HG03460 (cell line): ENCODE results near the gene FUT6.

Experiments used
- ATAC-seq: cut with Tn5 transposase; IDR thresholded peaks from one replicate; pipeline ENCODE4 v1.9.1; 2021; ENCODE audit not compliant: unreplicated experiment

Gene FUT6

DNA sequence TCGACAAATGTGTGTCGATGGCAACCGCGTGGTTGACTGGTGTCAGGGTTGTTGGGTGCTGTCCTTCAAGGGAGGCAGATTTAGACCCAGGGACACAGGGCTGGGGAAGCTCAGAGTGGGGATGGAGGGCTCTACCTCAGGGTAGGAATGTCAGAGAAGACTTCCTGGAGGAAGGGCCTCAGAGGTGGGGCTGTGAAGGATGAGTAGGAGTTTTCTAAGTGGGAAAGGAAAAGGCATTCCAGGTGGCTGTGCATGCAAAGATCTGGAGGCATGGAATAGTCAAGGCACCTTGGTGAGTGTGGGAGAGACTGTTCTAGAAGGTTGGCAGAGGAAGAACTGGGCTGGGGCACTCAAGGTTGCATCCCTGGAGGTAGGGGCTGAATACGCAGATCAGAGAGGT, 32.6 kb downstream of the FUT6 start:
- ATAC-seq, result no peak

DNA sequence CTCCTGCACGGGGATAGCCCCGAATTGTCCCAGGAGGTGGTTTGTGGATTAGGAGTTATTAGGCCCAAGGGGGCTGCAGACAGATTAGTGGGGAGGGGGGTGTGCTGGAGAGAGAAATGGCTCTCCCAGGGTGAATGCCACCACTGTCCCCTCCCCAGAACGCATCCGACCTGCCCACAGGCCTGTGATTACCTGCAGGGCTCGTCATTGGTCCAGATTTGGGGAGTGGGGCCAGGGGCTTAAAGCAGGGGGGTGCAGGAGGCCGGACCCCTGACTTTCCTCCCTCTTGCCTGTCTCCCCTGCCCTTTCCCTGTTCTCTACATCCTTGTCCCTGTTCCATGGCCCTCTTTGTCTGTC, 33.4 kb downstream of the FUT6 start:
- ATAC-seq, result no peak

DNA sequence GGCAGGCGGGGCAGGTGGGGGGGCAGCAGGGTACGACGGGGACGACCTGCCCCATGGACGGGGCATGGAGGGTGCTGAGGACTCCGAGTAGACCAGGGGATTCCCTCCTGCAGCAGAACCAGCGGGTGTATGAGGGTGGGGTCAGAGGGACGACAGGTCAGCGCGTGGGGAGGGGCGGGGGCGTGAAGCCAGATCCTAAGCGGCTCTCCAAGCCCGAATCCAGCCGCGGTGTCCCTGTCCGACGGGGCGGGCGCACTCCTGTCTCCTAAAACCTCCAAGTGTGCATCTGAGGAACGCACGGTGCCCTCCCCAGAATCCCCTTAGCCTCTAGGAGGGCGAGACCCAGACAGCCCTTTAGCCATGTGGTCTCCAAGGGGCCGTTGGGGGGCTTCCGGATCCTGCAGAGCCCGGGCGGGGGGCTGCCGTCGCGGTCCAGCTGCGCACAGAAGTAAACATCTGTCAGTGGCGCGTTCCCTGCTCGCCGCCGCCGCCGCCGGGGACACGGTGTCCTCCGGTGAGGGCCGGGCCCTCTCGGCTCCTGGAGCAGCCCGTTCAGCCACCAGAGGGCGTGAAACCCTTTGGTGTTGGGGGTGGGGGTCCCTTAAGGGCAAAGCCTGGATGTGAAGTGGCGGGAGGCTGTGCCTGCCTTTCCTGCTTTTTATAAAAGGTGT, 33.9 kb downstream of the FUT6 start:
- no peak for ATAC-seq

DNA sequence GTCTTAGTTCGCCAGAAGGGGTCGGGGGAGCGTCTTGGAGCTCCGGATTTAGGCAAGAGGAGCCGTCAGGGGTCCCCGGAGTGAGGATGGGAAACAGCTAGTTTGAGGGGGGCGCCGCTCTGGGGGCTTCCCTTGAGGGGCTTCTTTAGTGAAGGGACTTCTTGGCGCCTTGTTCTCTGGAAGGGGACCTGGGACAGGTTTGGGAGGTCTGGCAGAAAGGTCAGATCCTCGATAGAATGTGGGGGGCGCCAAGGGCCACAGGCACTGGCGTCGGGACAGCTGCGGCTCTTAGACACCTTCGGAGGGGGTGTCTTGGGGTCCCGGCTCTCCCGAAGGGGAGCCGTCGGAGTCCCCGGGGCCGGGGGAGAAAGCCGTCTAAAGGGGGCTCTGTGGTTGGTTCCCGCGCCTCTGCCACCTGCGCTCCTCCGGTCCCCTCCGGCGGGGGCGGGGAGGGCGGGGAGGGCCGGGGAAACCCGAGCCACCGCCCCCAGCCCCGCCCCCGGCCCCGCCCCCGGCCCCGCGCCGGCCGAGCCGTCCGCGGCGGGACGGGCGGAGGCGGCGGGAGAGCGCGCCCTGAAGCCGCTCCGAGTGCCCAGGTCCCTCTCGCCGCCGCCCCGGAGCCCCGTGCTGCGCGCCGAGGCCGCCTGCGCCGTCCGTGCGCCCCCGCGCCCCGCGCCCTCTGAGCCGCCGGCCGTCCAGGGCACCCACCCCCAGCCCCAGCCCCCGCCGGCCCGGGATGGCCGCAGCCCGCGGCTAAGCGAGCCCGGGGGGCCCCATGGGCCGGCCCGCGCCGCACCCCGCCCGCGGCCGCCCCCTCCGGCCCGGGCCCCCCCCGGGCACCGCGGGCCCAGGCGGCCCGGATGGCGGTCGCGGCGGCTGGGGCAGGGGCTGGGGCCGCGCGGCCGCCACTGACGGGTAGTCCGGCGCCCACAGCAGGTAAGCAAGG, 34.7 kb downstream of the FUT6 start, which contains the start of gene NRTN:
TSS of gene NRTN (plus strand) at position 552 of the 946 bp plus-strand sequence. CDS start 19,099 bp downstream, outside the sequence.
- no peak for ATAC-seq

DNA sequence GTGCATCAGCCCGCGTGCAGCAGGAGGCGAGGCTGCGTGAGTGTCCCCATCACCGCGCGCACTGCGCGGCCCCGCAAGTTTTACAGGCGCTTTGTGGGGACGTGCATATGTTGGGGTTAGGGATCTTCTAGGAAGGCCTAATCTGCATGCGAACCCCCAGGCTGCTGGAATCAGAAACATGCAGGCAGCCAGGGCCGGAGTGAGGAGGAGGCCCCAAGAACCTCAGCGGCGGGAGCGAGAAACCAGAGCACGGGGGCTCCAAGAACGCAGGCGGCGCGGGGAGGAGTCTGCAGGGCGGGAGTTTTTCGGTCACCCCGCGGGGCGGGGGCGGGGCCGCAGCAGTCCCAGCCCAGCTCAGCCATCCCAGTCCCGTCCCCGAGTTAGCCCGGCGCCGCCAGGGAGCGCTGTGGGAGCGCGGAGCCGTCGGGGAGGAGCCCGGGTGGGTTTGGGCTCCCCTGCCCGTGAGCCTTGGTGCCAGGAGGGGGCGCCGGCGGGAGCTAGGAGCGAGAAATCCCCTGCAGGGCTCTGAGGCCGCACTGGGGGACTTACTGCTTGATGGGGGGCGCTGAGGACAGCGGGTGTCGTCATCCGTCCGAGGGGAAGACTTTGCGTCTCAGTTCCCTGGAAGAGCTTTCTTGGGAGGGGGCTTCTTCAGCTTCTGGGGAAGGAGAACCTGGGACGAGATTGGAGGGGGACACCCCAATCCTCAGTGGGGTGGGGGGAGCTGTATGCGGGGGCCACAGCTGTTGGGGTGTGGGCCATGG, 35.6 kb downstream of the FUT6 start:
- ATAC-seq, result peak; percentile 64

DNA sequence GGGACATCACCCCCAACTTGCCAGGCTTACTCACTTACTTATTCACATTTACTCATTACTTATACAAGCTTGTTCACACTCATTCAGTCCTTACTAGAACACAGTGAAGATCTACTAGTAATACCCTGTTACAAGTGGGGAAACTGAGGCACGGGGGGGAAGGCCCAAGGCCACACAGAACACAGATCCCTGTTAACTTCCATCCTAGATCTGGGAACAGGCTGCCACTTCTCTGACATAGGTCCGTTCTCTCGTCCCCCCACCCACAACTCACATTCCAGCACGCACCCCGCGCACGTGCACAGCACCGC, 36.1 kb downstream of the FUT6 start:
- ATAC-seq, result no peak

DNA sequence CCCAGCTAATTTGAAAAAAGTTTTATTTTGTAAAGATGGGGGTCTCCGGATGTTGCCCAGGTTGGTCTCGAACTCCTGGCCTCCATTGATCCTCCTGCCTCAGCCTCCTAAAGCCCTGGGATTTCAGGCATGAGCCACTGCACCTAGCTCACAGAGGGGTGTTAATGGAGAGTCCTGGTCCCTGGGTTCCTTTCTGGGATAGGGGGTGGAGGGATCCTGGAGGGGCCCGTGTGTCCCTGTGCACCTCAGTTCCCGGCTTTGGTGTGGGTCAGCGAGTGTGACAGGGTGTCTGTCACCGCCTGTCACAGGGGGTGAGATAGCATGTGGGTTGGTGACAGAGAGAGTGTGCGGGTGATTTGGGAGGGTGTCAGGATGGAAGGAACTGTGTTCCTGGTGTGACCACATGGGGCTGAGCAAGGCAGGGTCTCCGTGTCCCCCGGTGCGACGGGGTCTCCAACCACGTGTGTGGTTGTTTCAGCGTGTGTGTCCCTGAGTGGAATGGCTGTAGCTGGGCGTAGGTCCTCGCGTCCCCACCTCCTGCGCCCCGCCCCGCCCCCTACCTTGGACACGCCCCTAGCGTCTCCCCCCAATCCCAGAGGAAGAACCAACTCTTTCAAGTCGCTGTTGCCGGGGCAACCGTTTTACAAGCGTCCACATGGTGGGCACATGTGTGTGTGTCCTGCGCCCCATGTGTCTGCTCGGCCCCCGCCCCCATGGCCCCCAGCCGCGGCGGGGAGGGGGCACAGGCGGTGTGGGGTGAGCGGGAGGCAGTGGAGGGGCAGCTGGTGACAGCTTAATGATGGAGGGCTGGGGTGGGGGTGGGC, 37.5 kb downstream of the FUT6 start:
- ATAC-seq, result no peak

DNA sequence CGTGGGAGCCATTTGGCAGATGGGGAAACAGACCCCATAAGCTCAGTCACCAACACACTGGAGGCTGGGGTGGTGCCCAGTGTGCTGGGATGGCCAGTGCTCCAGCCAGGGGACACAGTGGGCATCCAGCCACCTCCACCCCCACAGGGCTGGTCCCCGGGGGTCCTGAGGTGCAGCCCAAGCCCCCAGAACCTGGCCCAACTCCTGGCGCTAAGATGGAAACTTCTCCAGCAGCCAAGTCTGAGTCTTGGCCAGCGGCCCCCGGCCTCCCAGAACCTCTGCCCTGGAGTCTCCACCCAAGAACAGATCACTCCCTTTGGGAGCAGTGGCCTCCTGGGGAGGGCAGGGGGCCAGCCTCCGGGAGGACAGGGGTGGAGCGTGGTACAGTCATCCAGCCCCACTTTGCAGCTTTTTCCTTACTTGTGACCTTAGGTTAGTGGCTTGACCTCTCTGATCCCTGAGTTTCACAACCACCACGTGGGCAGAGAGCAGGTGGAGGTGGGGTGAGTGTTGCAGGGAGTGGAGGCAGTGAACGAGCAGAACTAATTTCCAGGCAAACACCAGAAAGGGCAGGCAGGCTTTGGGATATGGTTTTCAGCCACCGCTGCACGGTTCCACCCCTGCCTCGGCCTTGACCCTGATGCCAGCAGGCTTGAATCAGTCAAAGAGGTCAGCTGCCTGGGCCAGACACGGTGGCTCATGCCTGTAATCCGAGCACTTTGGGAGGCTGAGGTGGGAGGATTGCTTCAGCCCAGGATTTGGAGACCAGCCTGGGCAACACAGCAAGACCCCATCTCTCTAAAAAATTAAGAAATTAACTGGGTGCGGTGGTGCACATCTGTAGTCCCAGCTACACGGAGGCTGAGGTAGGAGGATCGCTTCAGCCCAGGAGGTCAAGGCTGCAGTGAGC, 38.9 kb downstream of the FUT6 start:
- ATAC-seq, result no peak

DNA sequence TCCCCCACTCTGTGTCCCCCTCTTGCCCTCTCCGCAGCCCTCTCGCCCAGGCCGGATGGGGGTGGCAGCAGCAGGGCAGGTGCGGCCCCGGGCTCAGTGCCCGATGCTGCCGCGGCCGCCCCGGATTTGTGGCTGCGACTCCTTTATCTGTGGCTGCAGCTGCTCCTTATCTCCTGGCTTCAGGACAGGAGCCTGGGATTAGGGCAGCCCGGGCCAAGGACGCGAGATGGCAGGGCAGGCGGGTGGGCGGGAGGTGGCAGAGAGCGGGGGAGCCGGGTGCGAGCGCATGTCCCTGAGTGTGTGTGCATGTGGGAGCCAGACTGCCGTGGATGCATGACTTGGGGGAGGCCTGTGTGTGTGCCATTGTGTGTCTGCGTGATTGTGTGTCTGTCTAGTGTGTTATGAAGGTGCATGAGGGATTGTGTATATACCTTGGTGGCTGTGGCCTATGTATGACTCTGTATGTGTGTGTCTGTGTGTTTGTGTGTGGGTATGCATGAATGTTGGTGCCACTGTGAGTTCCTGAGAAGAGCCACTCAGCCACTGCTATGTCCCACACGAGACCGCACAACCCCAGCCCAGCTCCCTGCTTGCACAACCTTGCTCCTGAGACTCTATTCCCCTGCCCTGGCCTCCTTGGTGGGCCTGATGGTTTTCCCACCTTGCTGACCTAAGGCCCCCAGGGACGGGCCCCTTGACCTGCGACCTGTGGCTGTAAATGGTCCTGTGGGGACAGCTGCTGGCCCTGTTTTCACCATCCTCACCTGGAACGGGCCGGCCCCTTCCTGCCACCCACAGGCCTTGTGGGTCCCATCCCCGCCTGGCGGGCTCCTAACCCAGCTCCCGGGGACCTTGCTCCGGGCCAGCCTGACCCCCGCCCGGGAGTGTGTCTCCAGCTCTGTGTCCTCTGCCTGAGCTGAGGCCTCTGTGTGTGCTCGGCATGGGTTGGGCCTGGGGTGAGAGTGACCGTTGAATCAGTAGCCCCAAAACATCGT, 40.0 kb downstream of the FUT6 start:
- no peak for ATAC-seq

DNA sequence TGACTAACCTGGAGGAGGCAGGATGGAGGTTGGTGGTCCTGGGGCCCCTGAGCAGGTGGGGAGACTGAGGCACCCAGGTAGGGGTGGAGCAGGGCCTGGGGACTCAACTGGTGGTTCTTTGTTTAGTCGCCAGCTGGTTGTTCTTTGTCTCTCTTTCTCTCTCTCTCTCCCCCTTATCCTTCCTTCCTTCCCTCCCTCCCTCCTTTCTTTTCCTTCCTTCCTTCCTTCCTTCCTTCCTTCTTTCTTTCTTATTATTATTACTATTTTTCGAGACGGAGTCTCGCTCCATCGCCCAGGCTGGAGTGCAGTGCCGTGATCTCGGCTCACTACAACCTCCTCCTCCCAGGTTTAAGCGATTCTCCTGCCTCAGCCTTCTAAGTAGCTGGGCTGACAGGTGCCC, 41.3 kb downstream of the FUT6 start:
- ATAC-seq, result no peak

DNA sequence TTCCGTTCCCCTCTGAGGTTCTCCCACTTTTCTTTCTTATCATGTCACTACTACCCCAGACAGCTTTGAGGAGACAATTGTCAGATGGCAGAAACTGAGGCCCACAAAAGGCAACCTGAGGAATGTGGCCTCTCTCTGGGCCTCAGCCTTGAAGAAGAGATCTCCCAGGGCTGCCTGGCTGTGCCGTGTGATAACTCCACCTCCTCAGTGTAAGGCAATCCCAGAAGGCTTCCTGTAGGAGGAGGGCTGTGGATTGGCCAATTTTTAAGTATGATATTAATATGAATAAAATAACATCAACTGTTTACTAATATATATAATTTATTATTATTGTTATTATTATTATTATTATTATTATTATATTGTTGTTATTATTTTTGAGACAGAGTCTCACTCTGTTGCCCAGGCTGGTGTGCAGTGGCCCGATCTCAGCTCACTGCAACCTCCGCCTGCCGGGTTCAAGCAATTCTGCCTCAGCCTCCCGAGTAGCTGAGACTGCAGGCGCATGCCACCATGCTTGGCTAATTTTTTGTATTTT, 44.1 kb downstream of the FUT6 start:
- no peak for ATAC-seq

DNA sequence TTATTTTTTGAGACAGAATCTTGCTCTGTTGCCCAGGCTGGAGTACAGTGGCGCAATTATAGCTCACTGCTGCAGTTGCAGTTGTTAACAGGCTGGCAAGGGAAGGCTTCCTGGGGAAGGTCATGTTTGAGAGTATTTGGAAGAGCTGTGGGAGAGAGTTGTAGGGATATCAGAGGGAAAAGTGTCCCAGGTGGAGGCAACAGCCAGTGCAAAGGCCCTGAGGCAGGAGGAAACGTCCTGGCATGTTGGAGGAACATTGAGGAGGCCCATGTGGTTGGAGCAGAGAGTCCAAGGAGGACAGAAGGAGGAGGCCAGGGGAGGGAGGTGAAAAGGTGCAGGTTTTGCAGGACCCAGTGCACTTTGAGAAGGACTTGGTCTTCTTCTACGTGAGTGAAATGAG, 46.3 kb downstream of the FUT6 start:
- ATAC-seq, result no peak

DNA sequence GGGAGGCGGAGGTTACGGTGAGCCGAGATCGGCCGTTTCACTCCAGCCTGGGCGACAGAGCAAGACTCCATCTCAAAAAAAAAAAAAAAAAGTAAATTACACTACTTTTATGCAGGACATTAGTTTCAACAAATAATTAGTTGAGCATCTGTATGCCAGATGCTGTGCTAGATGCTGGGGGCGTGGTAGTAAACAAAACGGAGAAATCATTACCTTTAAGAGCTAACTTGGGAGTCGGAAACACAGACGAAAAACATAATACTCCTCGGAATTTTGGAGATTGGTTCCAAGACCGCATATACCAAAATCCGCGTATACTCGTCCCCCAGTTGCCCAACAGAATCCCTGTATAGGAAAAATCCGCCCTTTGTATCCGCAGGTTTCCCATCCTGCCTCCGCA, 47.3 kb downstream of the FUT6 start:
- no peak for ATAC-seq

DNA sequence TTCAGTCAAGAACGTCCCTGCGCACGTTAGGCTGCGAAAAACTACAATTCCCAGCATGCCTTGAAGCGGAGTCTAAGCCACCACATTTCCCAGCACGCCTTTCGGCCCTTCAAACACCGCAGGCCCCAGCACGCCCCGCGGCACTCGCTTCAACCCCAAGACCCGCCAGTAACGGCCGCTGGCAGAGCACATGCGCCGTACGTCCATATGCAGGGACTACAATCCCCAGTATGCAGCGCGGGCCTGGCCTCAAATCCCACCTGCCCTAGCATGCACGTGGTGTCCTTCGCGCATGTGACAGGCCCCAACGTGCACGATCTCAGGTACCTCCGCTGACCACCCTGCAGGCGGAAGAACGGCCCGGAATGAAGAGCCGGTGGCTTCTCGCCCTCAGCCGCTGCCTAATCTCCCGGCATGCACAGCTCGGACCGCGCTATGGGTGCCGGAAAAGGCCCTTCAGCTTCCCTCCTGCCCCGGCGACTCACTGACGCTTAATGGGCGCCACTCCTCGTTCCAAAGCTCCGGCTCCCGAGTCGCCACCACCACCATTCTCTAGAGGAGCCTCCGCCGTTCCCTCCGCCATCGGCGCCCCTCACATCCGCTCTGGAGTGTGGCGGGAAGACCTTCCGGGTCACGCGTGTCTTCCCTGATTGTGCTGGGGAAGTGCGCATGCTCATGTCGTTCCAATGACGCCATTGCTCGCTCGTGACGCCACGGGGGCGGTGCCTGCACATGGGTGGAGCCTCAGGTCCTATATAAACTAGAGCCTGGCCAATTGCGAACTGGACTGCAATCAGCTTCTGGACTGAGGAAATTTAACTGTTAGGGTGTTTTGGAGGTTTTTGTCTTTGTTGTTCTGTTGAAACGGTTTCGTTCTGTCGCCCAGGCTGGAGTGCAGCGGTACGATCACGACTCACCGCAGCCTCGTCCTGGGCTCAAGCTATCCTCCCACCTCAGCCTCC, 48.7 kb downstream of the FUT6 start, which contains the start of gene DUS3L:
TSS of gene DUS3L (minus strand) at position 605 of the 962 bp plus-strand sequence. CDS start at position 583, 22 bp downstream.
- ATAC-seq, result peak; percentile 84

DNA sequence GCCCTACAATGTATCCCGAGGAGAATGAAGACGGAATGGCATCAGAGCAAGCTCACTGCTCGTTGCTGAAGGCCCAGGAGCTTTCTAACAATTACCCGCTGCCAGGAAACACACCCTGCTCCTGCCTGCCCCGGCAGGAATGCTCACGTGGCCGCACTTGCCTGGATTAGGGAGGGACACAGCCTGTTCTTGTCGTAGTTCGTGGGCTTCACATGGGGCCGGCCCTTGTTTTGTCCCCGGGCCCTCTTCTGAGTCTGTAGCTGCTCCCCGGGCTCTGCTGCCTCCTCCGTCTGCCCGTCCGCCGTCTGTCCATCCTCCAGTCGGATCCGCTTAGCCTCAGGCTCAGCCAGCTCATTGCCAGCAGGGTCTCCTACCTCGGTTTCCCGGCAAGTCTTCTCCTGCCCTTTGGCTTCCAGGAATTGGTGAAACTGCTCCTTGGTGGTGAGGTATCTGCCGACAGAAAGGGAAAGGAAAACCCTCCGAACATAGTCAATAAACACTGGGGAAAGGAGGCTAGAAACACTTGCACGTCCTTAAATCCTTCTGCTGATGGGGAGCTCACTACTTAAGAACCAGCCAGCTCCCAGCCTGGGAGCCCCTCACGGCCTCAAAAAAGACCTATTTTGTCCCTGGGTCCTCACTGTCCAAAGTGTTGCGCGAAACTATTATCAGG, 49.5 kb downstream of the FUT6 start:
- ATAC-seq, result no peak

DNA sequence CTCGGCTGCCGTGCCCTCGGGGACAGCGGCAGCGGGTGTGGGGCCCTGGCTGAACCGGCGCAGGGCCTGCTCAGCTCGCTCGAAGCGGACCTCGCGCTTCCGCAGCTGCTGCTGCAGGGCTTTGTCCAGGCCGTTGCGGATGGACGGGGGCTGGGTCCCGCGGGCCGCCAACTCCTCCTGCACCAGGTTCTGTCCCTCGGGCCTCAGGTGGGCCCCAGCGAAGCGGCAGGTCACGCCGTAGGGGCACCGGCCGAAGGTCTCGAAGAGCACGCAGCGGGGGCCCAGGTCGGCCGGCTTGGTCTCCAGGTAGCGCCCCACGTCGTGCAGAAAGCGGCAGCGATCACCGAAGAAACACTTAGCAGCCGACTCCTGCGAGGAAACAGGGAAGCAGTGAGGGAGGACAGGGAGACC, 50.1 kb downstream of the FUT6 start:
- no peak for ATAC-seq

DNA sequence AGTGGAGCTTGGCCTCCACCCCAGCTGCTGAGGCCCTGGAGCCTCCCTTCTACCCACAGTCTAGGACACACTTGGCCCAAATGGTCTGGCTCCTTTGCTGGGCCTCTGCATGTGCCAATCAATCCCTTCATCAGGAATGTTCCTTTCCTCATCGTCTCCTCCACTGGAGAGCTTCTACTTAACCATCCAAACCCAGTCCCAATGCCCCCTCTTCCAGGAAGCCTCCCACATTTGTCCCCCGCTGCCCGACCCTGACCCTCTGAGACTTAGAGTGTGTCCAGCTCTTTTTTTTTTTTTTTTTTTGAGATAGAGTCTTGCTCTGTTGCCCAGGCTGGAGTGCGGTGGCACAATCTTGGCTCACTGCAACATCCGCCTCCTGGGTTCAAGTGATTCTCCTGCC, 51.1 kb downstream of the FUT6 start:
- no peak for ATAC-seq
